AG04449 (cell line): ENCODE measurements around the gene STAU1.

Experiments
- CTCF ChIA-PET: fragments of 350-600 bp; formaldehyde crosslinking; extraction: SDS; loops from one replicate; lab custom pipeline; 2021; ENCODE audit warnings: antibody characterized with exemption; lab: Yijun Ruan, JAX
- POLR2A ChIA-PET: fragments of 400-600, 350-600 bp; formaldehyde crosslinking; extraction: SDS; loops from one replicate; lab custom pipeline; 2020; ENCODE audit warnings: antibody characterized with exemption, inconsistent platforms; lab: Yijun Ruan, JAX
- DNase-seq: peaks from one replicate; pipeline ENCODE4 v3.0.0-alpha.2; 2010; ENCODE audit warnings: low read depth, low spot score
- H3K4me3 ChIP-seq: 2 replicates; pipeline ENCODE4 v1.5.1; 2011; ENCODE audit warnings: low read depth, mild to moderate bottlenecking, control low read depth, low read length
- CTCF ChIP-seq: IDR thresholded peaks from one replicate; pipeline ENCODE4 v1.5.1; 2011; ENCODE audit warnings: mild to moderate bottlenecking, moderate library complexity, low read length, control low read depth, inconsistent platforms; ENCODE audit not compliant: insufficient read depth; ENCODE audit errors: missing control alignments

Gene STAU1

GRCh38 chr20:49230561-49231133, 42.5 kb upstream of the STAU1 start:
- ChIA-PET CTCF (interaction anchor here (1.0 to 2.1 kb wide), 2 partner anchors 13 to 15 kb away, joined by 3 to 8 read pairs; no protein-coding TSS in a partner anchor), POLR2A (no interaction called here)
- TF ChIP-seq CTCF = no peak
- no peak overlapping the region for H3K4me3 ChIP-seq
- no peak for DNase-seq

GRCh38 chr20:49230021-49230420, 41.9 kb upstream of the STAU1 start:
- TF ChIP-seq CTCF = no peak
- no peak overlapping the region for H3K4me3 ChIP-seq
- DNase-seq = no peak
- ChIA-PET CTCF (interaction anchor here (1.0 kb wide), 1 partner anchor 13 kb away, joined by 3 read pairs; no protein-coding TSS in a partner anchor), POLR2A (no interaction called here)

- TF ChIP-seq CTCF = no peak
- no peak for DNase-seq
- no peak overlapping the region for H3K4me3 ChIP-seq
- POLR2A ChIA-PET = interaction anchor here (0.6 kb wide), 1 partner anchor 11 kb away, joined by 4 read pairs; no protein-coding TSS in a partner anchor
- CTCF ChIA-PET = no interaction called here
Observed at GRCh38 chr20:49229381-49229780, 41.2 kb upstream of the STAU1 start.

- no peak for DNase-seq
- ChIA-PET CTCF (no interaction called here), POLR2A (no interaction called here)
- no peak for TF ChIP-seq CTCF
- no peak overlapping the region for H3K4me3 ChIP-seq
Observed at GRCh38 chr20:49228676-49229075, 40.5 kb upstream of the STAU1 start.

- CTCF ChIA-PET = no interaction called here
- no peak for TF ChIP-seq CTCF
- no peak overlapping the region for H3K4me3 ChIP-seq
- DNase-seq = no peak
- POLR2A ChIA-PET = no interaction called here
Observed at GRCh38 chr20:49225896-49226295, 37.8 kb upstream of the STAU1 start.

GRCh38 chr20:49219924-49220831, 32.0 kb upstream of the STAU1 start:
- no peak for TF ChIP-seq CTCF
- ChIA-PET POLR2A (no interaction called here), CTCF (interaction anchor here (1.7 to 4.3 kb wide), 2 partner anchors 87 to 91 kb away, joined by 5 to 53 read pairs; no protein-coding TSS in a partner anchor)
- DNase-seq = no peak
- H3K4me3 ChIP-seq = peak overlapping the region; percentile 100
